HG03045 (cell line): ENCODE data around the gene KRT76.

ENCODE experiments used
- ATAC-seq: cut with Tn5 transposase; IDR thresholded peaks from one replicate; pipeline ENCODE4 v1.9.1; 2021; ENCODE audit warnings: mild to moderate bottlenecking, moderate library complexity; ENCODE audit not compliant: unreplicated experiment

Gene KRT76

GRCh38 chr12:52776913-52777395 lies at the start of gene KRT76:
KRT76 (minus strand) TSS chr12:52777345; CDS start chr12:52777291, 54 bp downstream.
- no peak for ATAC-seq

GRCh38 chr12:52825961-52826360 lies 48.8 kb upstream of the KRT76 start:
- ATAC-seq, result no peak

GRCh38 chr12:52824741-52825410 lies 47.7 kb upstream of the KRT76 start:
- ATAC-seq, result no peak

GRCh38 chr12:52823761-52824450 lies 46.8 kb upstream of the KRT76 start:
- ATAC-seq, result no peak

GRCh38 chr12:52822771-52823510 lies 45.8 kb upstream of the KRT76 start:
- ATAC-seq, result no peak

- ATAC-seq, result no peak
These were observed 44.9 kb upstream of the KRT76 start for GRCh38 chr12:52821826-52822660.

GRCh38 chr12:52821071-52821730 lies 44.1 kb upstream of the KRT76 start:
- no peak for ATAC-seq

GRCh38 chr12:52820521-52820920 lies 43.4 kb upstream of the KRT76 start:
- ATAC-seq, result no peak

GRCh38 chr12:52819731-52820510 lies 42.8 kb upstream of the KRT76 start:
- ATAC-seq, result no peak

- ATAC-seq, result no peak
These were observed 41.8 kb upstream of the KRT76 start for GRCh38 chr12:52818887-52819420.

GRCh38 chr12:52818388-52818787 lies 41.2 kb upstream of the KRT76 start:
- ATAC-seq, result no peak

- ATAC-seq, result no peak
These were observed 40.6 kb upstream of the KRT76 start for GRCh38 chr12:52817699-52818238.

GRCh38 chr12:52817003-52817698 lies 40.0 kb upstream of the KRT76 start:
- ATAC-seq, result no peak

- ATAC-seq, result no peak
These were observed 38.8 kb upstream of the KRT76 start for GRCh38 chr12:52815676-52816588.

- ATAC-seq, result no peak
These were observed 38.0 kb upstream of the KRT76 start for GRCh38 chr12:52815161-52815560.

- ATAC-seq, result no peak
These were observed 37.6 kb upstream of the KRT76 start for GRCh38 chr12:52814710-52815155.
